Activated effector memory CD4-positive, alpha-beta T cell treated with anti-CD3 and anti-CD28 coated beads, Interleukin-2, amount 50 U/mL, for 16 hours (primary cell): Measurements from ENCODE around the gene CHI3L1.

Source experiments
- DNase-seq: peaks from one replicate; pipeline ENCODE4 v3.0.0-alpha.2; 2020

Gene CHI3L1

GRCh38 chr1:203167913-203168200 lies 18.6 kb downstream of the CHI3L1 start:
- DNase-seq, result no peak

- no peak for DNase-seq
These were observed 19.2 kb downstream of the CHI3L1 start for GRCh38 chr1:203167026-203167912.

GRCh38 chr1:203166192-203166940 lies 20.1 kb downstream of the CHI3L1 start:
- DNase-seq, result no peak

DNA sequence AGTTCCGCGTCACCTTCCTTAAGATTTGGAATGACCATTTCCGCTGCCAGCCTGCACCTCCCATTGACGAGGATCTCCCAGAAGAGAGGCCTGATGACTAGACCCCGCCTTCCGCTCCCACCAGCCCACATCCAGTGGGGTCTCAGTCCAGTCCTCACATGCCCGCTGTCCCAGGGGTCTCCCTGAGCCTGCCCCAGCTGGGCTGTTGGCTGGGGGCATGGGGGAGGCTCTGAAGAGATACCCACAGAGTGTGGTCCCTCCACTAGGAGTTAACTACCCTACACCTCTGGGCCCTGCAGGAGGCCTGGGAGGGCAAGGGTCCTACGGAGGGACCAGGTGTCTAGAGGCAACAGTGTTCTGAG lies 20.7 kb downstream of the CHI3L1 start:
- no peak for DNase-seq

GRCh38 chr1:203165101-203165799 lies 21.3 kb downstream of the CHI3L1 start:
- DNase-seq, result no peak

GRCh38 chr1:203163891-203164635 lies 22.4 kb downstream of the CHI3L1 start:
- no peak for DNase-seq

DNA sequence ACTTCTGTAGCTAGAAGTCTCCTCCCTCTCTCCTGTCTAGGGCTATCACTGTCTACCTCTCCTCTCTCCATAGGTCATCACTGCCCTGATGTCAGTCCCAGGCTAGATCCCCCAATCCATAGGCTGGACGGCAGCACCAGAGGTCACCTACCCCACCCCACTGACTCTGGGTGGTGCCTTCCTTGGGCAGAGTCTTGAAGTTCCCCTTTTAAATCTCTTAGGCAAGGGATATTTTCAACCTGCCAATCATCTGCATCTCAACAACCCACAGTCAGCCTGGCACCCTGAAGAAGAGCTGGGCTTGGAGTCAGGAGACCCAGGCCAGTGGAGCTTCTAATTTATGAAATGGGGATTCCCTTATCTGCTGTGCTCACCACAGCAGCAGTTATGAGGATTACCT lies 24.1 kb downstream of the CHI3L1 start:
- DNase-seq, result no peak

GRCh38 chr1:203161703-203162102 lies 24.8 kb downstream of the CHI3L1 start:
- no peak for DNase-seq

DNA sequence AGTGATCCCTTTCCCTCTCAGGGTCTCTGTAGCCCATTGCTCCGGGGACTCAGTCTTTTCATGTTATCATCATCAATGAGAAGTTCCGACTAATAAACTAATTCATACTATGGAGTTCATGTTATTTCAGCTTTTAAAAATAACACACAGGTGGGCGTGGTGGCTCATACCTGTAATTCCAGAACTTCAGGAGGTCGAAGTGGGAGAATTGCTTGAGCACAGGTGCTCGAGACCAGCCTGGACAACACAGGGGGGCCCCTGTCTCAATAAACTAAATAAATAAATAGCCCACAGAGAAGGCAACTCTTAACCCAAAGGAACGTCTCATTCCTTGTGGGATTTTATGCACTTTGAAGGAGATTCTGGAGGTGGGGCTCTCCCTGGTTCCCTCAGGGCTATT lies 25.3 kb downstream of the CHI3L1 start:
- DNase-seq, result no peak

GRCh38 chr1:203159844-203160243 lies 26.7 kb downstream of the CHI3L1 start:
- DNase-seq, result no peak

GRCh38 chr1:203158960-203159665 lies 27.4 kb downstream of the CHI3L1 start:
- DNase-seq, result no peak

- DNase-seq, result no peak
These were observed 28.1 kb downstream of the CHI3L1 start for GRCh38 chr1:203158423-203158822.

DNA sequence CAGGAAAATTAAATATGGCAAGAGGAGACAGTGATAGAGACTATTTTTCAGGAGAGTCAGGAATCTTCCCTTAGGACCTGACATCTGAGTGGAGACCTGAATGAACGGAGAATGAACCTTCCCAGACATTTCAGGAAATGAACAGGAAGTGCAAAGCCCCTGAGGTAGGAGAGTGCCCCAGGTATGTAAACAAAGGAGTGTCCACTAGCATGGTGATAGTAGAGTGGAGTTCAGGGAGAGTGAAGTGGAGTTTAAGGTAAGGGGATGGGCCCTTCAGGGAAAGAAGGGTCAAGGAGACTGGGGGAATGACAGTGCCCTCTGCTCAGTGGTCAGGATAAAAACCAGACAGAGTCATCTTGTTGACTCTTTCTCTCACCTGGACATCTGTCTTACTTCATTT lies 30.2 kb downstream of the CHI3L1 start:
- no peak for DNase-seq

GRCh38 chr1:203153989-203154821 lies 32.3 kb downstream of the CHI3L1 start:
- DNase-seq, result no peak

- no peak for DNase-seq
These were observed 33.2 kb downstream of the CHI3L1 start for GRCh38 chr1:203153051-203153988.

GRCh38 chr1:203152158-203153034 lies 34.1 kb downstream of the CHI3L1 start:
- DNase-seq, result no peak

GRCh38 chr1:203151362-203152157 lies 34.9 kb downstream of the CHI3L1 start:
- no peak for DNase-seq
